DOHH2 (cell line): ENCODE measurements around the gene POFUT2.

Source experiments
- H3F3A ChIP-seq: fragments of 200-600 bp; sonication (generic), shearing (Covaris generic); 2 replicates; pipeline ENCODE4 v1.6.0; 2016; ENCODE audit warnings: antibody characterized with exemption, mild to moderate bottlenecking; ENCODE audit not compliant: control insufficient read depth, insufficient read depth
- H3K27ac ChIP-seq: fragments of 200-600 bp; sonication (generic); 2 replicates; pipeline ENCODE4 v1.5.1; 2014; ENCODE audit warnings: low read depth, mild to moderate bottlenecking, low read length, moderate library complexity
- H3K27me3 ChIP-seq: fragments of 200-600 bp; sonication (generic); 2 replicates; pipeline ENCODE4 v1.6.1; 2014; ENCODE audit warnings: mild to moderate bottlenecking, low read length, mixed read lengths; ENCODE audit not compliant: control insufficient read depth
- H3K36me3 ChIP-seq: fragments of 200-600 bp; sonication (generic); 2 replicates; pipeline ENCODE4 v1.6.1; 2014; ENCODE audit warnings: mild to moderate bottlenecking, low read length, moderate library complexity, mixed read lengths; ENCODE audit not compliant: control insufficient read depth
- H3K4me1 ChIP-seq: fragments of 200-600 bp; sonication (generic); 2 replicates; pipeline ENCODE4 v1.6.1; 2014; ENCODE audit warnings: mild to moderate bottlenecking, low read length, mixed read lengths; ENCODE audit not compliant: control insufficient read depth
- H3K4me2 ChIP-seq: fragments of 200-600 bp; sonication (generic); 2 replicates; pipeline ENCODE4 v1.6.0; 2014; ENCODE audit warnings: mild to moderate bottlenecking, low read length, moderate library complexity
- H3K4me3 ChIP-seq: fragments of 200-600 bp; sonication (generic); 2 replicates; pipeline ENCODE4 v1.5.1; 2014; ENCODE audit warnings: mild to moderate bottlenecking, low read length, mixed read lengths
- H3K79me2 ChIP-seq: fragments of 200-600 bp; sonication (generic); 2 replicates; pipeline ENCODE4 v1.6.1; 2014; ENCODE audit warnings: mild to moderate bottlenecking, low read length, mixed read lengths; ENCODE audit not compliant: control insufficient read depth
- H3K9me2 ChIP-seq: fragments of 200-600 bp; sonication (generic); replicated peaks from 2 replicates; pipeline ENCODE4 v1.6.1; 2014; ENCODE audit warnings: mild to moderate bottlenecking, low read length, mixed read lengths; ENCODE audit not compliant: control insufficient read depth
- H3K9me3 ChIP-seq: fragments of 200-600 bp; sonication (generic); 2 replicates; pipeline ENCODE4 v1.6.1; 2014; ENCODE audit warnings: antibody characterized with exemption, low read length, mixed read lengths; ENCODE audit not compliant: control insufficient read depth, insufficient read depth
- H4K20me1 ChIP-seq: fragments of 200-600 bp; sonication (generic); 2 replicates; pipeline ENCODE4 v1.6.0; 2014; ENCODE audit warnings: low read depth, mild to moderate bottlenecking, antibody characterized with exemption, low read length, moderate library complexity; ENCODE audit not compliant: control insufficient read depth, insufficient read depth
- EZH2phosphoT487 ChIP-seq: fragments of 200-600 bp; sonication (generic); IDR thresholded peaks from 2 replicates; pipeline ENCODE4 v1.6.1; 2017; ENCODE audit warnings: borderline replicate concordance, mild to moderate bottlenecking, antibody characterized with exemption, low read length, moderate library complexity, mixed read lengths
- TF ChIP-seq, protein P1 (sequence below): fragments of 200-600 bp; sonication (generic); IDR thresholded peaks from one replicate; pipeline ENCODE4 v1.5.1; 2014; ENCODE audit warnings: antibody characterized with exemption, mild to moderate bottlenecking, low read depth, low read length; ENCODE audit not compliant: poor library complexity, severe bottlenecking

POFUT2 gene

DNA sequence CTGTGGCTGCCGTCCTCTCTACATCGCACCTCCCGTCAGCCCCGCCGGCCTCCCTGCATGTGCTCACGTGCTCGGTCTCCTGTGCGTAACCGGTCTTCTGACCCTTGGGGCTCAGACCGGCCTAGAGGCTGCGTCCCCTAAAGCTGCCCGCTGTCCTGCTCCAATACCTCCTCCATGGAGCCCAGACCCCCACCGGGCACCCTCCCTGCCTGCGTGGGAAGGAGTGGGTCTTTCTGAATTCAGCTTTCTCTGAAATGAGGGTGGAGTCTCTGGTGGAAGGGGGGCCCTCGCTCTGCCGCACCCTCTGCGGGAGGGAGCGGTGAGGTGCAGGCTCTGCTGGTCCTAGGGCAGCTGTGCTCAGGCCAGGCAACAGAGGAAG, 18.7 kb upstream of the POFUT2 start:
- H4K20me1 ChIP-seq, result no peaks in the 10 kb centered on the region
- H3K4me3 ChIP-seq, result no peak overlapping the region
- H3K36me3 ChIP-seq, result no peaks in the 10 kb centered on the region
- no peaks in the 10 kb centered on the region for H3K79me2 ChIP-seq
- no peak overlapping the region for H3K27ac ChIP-seq
- no peaks in the 10 kb centered on the region for H3K9me2 ChIP-seq
- no peak for TF ChIP-seq EZH2phosphoT487
- TF ChIP-seq, protein P1, sequence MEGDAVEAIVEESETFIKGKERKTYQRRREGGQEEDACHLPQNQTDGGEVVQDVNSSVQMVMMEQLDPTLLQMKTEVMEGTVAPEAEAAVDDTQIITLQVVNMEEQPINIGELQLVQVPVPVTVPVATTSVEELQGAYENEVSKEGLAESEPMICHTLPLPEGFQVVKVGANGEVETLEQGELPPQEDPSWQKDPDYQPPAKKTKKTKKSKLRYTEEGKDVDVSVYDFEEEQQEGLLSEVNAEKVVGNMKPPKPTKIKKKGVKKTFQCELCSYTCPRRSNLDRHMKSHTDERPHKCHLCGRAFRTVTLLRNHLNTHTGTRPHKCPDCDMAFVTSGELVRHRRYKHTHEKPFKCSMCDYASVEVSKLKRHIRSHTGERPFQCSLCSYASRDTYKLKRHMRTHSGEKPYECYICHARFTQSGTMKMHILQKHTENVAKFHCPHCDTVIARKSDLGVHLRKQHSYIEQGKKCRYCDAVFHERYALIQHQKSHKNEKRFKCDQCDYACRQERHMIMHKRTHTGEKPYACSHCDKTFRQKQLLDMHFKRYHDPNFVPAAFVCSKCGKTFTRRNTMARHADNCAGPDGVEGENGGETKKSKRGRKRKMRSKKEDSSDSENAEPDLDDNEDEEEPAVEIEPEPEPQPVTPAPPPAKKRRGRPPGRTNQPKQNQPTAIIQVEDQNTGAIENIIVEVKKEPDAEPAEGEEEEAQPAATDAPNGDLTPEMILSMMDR, result no peak
- H3F3A ChIP-seq, result no peaks in the 10 kb centered on the region
- H3K4me1 ChIP-seq, result no peaks in the 10 kb centered on the region
- H3K9me3 ChIP-seq, result no peaks in the 10 kb centered on the region
- no peaks in the 10 kb centered on the region for H3K27me3 ChIP-seq
- no peak overlapping the region for H3K4me2 ChIP-seq

DNA sequence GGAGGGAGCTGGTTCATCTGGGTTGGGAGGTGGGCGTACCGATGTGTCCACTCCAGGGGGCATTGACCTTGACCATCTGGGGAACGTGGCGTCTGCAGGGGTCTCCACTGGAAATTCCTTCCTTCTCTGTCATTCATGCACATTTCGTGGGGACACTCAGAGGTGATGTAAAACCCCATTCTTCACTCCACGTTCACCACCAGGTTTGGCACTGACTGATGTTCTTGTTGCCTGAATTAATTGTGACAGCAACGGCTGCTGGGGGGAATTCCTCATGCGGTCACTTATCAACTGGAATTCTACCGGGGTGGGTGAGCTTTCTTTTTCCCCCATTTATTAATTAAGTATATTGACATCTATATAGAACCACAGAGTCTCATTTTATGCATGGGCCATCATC, 18.1 kb upstream of the POFUT2 start:
- no peaks in the 10 kb centered on the region for H3K36me3 ChIP-seq
- no peaks in the 10 kb centered on the region for H3K27me3 ChIP-seq
- H4K20me1 ChIP-seq, result no peaks in the 10 kb centered on the region
- H3K4me1 ChIP-seq, result no peaks in the 10 kb centered on the region
- TF ChIP-seq, protein P1, result no peak
- TF ChIP-seq EZH2phosphoT487, result no peak
- H3F3A ChIP-seq, result no peaks in the 10 kb centered on the region
- H3K4me3 ChIP-seq, result no peak overlapping the region
- H3K27ac ChIP-seq, result no peak overlapping the region
- H3K9me3 ChIP-seq, result no peaks in the 10 kb centered on the region
- no peaks in the 10 kb centered on the region for H3K9me2 ChIP-seq
- no peaks in the 10 kb centered on the region for H3K79me2 ChIP-seq
- H3K4me2 ChIP-seq, result no peak overlapping the region

DNA sequence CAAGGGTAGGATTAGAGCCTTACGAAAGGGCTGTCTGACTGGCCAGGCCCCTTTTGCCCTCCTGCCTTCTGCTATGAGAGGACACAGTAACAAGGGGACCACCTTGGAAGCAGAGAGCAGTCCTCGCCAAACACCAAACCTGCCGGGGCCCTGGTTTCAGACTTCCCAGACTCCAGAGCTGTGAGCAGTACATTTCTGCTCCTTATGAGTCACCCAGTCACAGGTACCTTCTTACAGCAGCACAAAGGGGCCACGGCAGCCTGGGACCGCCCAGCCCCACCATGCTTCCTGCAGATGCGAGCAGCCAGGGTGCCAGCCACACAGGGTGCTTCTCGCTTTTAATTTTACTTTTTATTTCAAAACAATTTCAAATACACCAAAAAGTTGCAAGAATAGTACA, 17.2 kb upstream of the POFUT2 start:
- Histone ChIP-seq H3F3A (no peaks in the 10 kb centered on the region), H3K79me2 (no peaks in the 10 kb centered on the region), H3K9me3 (no peaks in the 10 kb centered on the region), H3K4me2 (no peak overlapping the region), H3K4me1 (no peaks in the 10 kb centered on the region), H3K4me3 (no peak overlapping the region), H3K27ac (no peak overlapping the region), H3K36me3 (no peaks in the 10 kb centered on the region), H3K27me3 (no peaks in the 10 kb centered on the region), H4K20me1 (no peaks in the 10 kb centered on the region), H3K9me2 (no peaks in the 10 kb centered on the region)
- no peak for TF ChIP-seq EZH2phosphoT487
- TF ChIP-seq, protein P1, result no peak

- H3K4me3 ChIP-seq, result no peak overlapping the region
- H3K9me2 ChIP-seq, result no peaks in the 10 kb centered on the region
- H3K79me2 ChIP-seq, result no peaks in the 10 kb centered on the region
- no peak overlapping the region for H3K27ac ChIP-seq
- no peaks in the 10 kb centered on the region for H3K27me3 ChIP-seq
- TF ChIP-seq, protein P1, result no peak
- TF ChIP-seq EZH2phosphoT487, result no peak
- H4K20me1 ChIP-seq, result no peaks in the 10 kb centered on the region
- H3K4me1 ChIP-seq, result no peaks in the 10 kb centered on the region
- H3K9me3 ChIP-seq, result no peaks in the 10 kb centered on the region
- no peaks in the 10 kb centered on the region for H3K36me3 ChIP-seq
- no peaks in the 10 kb centered on the region for H3F3A ChIP-seq
- H3K4me2 ChIP-seq, result no peak overlapping the region
These were observed 16.8 kb upstream of the POFUT2 start for GRCh38 chr21:45304476-45304830.
